ENCODE data around the gene METTL24. TPM values are rescaled to one million over a fixed set of nuclear protein-coding genes. Genes with fewer than 3 reads are reported as not detected.
"Not testable (repeated sequence)": the region's sequence is repeated elsewhere in the genome, so short reads cannot be mapped to it uniquely, and the experiment has no call there.

The METTL24 gene
- total RNA-seq, 2 donors from 2014 or later, result not detected

GRCh38 chr6:110270165-110270564 is 88.0 kb downstream of the METTL24 start:
- Mint-ChIP-seq H3K36me3 (peaks cover 0 to 4% of the 10 kb centered on the region in 2 donors), H3K9me3 (peaks cover under 1 to 4% of the 10 kb centered on the region in 2 donors), H3K27ac (no peak overlapping the region)
- DNase-seq (ENCODE audit: low spot score in 2 of 2), result no peak
- ATAC-seq, result no peak

DNA sequence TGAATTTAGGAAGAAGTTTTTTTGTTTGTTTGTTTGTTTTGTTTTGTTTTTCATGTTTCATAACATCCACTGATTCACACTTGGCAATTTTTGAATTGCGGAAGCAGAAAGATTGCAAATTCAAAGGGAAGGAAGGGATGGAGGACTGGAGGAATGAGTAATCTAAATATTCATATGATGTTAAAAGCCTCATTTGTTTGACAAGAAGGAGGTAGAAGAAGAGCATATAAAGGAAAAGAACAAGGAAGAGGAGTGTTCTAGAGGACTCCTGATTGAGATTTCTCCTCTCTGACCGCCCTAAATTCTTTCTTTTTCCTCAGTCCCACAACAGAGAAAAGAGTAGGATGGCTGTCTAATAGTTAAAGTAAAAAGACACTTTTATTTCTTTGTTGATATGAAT is 88.5 kb downstream of the METTL24 start:
- H3K27ac Mint-ChIP-seq, result no peak overlapping the region
- ATAC-seq, result no peak
- peaks cover 0 to 4% of the 10 kb centered on the region in 2 donors for H3K9me3 Mint-ChIP-seq
- peaks cover 0 to 4% of the 10 kb centered on the region in 2 donors for H3K36me3 Mint-ChIP-seq
- no peak for DNase-seq (ENCODE audit: low spot score in 2 of 2)

GRCh38 chr6:110266996-110267395 is 91.2 kb downstream of the METTL24 start:
- Mint-ChIP-seq H3K36me3 (peaks cover 2 to 4% of the 10 kb centered on the region in 2 donors), H3K9me3 (peaks cover under 1 to 4% of the 10 kb centered on the region in 2 donors), H3K27ac (no peak overlapping the region)
- DNase-seq (ENCODE audit: low spot score in 2 of 2), result no peak
- ATAC-seq, result no peak

DNA sequence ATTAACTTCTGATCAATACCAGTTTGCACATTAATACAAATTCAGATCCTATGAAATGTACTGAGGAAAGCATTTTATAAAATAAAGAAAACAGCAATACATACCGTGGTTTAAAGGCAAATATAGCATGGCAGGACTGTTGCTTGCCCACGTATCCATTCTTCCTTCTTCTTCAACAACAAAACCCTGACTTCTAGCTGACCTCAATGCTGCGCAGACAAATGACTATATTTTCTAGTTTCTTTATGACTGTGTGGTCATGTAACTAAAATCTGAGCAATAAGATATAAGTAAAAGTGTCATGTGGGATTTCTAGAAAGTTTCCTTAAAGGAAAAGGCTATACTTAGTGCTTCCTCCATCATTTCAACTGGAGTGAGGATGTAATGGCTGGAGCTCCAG is 92.9 kb downstream of the METTL24 start:
- Mint-ChIP-seq H3K36me3 (peaks cover 10 to 13% of the 10 kb centered on the region in 2 donors), H3K9me3 (peaks cover 13% of the 10 kb centered on the region in 2 donors), H3K27ac (no peak overlapping the region)
- DNase-seq (ENCODE audit: low spot score in 2 of 2) (no peak), ATAC-seq (no peak)

DNA sequence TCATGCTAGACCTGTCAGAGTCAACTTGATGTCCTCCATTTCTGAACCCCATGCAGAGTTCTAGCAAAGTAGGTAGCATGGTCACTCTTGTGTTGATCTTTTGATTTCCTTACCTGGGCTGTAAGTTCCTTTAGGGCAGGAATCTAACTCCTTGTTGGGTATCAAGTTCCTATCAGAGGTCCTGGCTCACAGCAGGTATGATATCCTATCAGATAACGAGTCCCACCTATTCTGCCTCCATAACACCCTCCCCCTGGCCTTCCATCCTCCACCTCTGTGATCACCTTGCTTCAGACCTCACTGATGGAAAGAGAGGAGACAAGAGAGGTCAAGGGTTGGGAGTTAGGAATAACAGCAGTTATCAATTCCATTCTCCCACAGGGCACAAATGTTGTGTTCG is 101.8 kb downstream of the METTL24 start:
- DNase-seq (ENCODE audit: low spot score in 2 of 2) (no peak), ATAC-seq (no peak)
- H3K27ac Mint-ChIP-seq, result no peak overlapping the region
- peaks cover 7 to 22% of the 10 kb centered on the region in 2 donors for H3K36me3 Mint-ChIP-seq
- H3K9me3 Mint-ChIP-seq, result peaks cover 12 to 15% of the 10 kb centered on the region in 2 donors

- no peak overlapping the region for H3K27ac Mint-ChIP-seq
- DNase-seq (ENCODE audit: low spot score in 2 of 2) (no peak), ATAC-seq (no peak)
- peaks cover 4 to 23% of the 10 kb centered on the region in 2 donors for H3K36me3 Mint-ChIP-seq
- peaks cover 13% of the 10 kb centered on the region in 2 donors for H3K9me3 Mint-ChIP-seq
These were observed 102.9 kb downstream of the METTL24 start for GRCh38 chr6:110255211-110255750.

DNA sequence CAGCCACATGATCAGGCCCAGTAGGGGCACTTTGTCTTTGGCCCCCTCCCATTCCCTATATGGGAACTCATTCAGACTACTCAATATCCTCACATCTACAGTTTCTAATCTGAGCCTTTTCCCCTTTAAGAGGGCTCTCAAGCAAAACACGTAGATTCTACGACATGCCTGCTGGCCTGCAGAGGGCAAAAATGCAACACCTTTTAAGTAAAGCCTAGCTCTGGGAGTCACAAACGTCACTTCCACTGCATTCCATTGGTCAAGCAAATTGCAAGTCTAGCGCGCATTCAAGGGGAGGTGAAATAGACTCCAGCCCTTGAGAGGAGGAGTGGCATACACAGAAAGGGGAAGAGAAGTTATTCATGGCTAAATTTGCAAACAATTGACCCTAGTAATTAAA is 107.3 kb downstream of the METTL24 start:
- ATAC-seq (no peak), DNase-seq (ENCODE audit: low spot score in 2 of 2) (no peak)
- H3K27ac Mint-ChIP-seq, result no peak overlapping the region
- peaks cover 0 to 4% of the 10 kb centered on the region in 2 donors for H3K36me3 Mint-ChIP-seq
- H3K9me3 Mint-ChIP-seq, result peaks cover 3 to 4% of the 10 kb centered on the region in 2 donors

- no peak for DNase-seq (ENCODE audit: low spot score in 2 of 2)
- Mint-ChIP-seq H3K27ac (no peak overlapping the region), H3K36me3 (peaks cover 0 to 4% of the 10 kb centered on the region in 2 donors), H3K9me3 (peaks cover 3 to 4% of the 10 kb centered on the region in 2 donors)
- ATAC-seq, result no peak
These were observed 108.1 kb downstream of the METTL24 start for GRCh38 chr6:110250058-110250457.

DNA sequence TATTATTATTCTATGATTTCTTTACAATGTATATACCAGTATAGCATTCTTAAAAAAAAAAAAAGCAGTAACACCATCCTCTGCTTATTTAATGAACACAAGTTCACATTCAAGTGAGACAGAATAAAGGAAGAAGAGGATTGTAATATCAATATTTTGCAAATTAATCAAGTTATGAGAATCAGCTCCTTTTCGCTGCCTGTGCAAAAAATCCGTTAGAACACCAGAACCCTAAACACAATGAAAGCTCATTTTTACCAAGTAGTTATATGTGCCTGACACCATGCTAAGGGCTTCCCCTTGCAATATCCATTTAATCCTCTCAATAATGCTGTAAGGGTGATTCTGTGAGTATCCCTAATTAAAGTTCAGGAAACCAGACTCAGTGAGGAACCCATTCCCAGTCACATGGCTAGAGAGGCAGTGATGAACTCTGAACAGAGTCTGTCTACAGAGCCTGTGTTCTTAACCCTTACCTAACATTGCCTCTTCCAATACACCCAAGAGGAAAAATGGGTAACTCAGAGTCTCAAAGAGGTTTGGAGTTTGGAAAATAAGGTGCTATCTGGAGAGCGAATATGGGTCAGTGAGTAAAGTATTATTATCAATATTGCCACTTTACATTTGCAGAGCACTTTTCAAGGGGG is 111.1 kb downstream of the METTL24 start:
- peaks cover 4 to 12% of the 10 kb centered on the region in 2 donors for H3K36me3 Mint-ChIP-seq
- no peak overlapping the region for H3K27ac Mint-ChIP-seq
- ATAC-seq (no peak), DNase-seq (ENCODE audit: low spot score in 2 of 2) (no peak)
- H3K9me3 Mint-ChIP-seq, result peaks cover 3 to 14% of the 10 kb centered on the region in 2 donors

GRCh38 chr6:110246378-110246777 is 111.8 kb downstream of the METTL24 start:
- no peak for ATAC-seq
- Mint-ChIP-seq H3K36me3 (peaks cover 4 to 12% of the 10 kb centered on the region in 2 donors), H3K9me3 (peaks cover 3 to 14% of the 10 kb centered on the region in 2 donors), H3K27ac (no peak overlapping the region)
- DNase-seq (ENCODE audit: low spot score in 2 of 2), result no peak

GRCh38 chr6:110244621-110245020 is 113.5 kb downstream of the METTL24 start:
- Mint-ChIP-seq H3K36me3 (peaks cover 0 to 12% of the 10 kb centered on the region in 2 donors), H3K9me3 (peaks cover 0 to 10% of the 10 kb centered on the region in 2 donors)
- H3K27ac Mint-ChIP-seq; ATAC-seq; DNase-seq (ENCODE audit: low spot score in 2 of 2): not testable (repeated sequence)

- no peak for ATAC-seq
- peaks cover 0 to 10% of the 10 kb centered on the region in 2 donors for H3K9me3 Mint-ChIP-seq
These were observed 118.4 kb downstream of the METTL24 start for GRCh38 chr6:110239526-110240274.

GRCh38 chr6:110236007-110236406 is 122.1 kb downstream of the METTL24 start:
- not testable (repeated sequence) for ATAC-seq; H3K9me3 Mint-ChIP-seq; DNase-seq (ENCODE audit: low spot score in 2 of 2); H3K27ac Mint-ChIP-seq
- H3K36me3 Mint-ChIP-seq, result peaks cover 6 to 12% of the 10 kb centered on the region in 2 donors

More at GRCh38 chr6:110239526-110240274, 118.4 kb downstream of the METTL24 start:
- peaks cover 6 to 19% of the 10 kb centered on the region in 2 donors for H3K36me3 Mint-ChIP-seq
- DNase-seq (ENCODE audit: low spot score in 2 of 2), result no peak
- H3K27ac Mint-ChIP-seq, result no peak overlapping the region

DNA sequence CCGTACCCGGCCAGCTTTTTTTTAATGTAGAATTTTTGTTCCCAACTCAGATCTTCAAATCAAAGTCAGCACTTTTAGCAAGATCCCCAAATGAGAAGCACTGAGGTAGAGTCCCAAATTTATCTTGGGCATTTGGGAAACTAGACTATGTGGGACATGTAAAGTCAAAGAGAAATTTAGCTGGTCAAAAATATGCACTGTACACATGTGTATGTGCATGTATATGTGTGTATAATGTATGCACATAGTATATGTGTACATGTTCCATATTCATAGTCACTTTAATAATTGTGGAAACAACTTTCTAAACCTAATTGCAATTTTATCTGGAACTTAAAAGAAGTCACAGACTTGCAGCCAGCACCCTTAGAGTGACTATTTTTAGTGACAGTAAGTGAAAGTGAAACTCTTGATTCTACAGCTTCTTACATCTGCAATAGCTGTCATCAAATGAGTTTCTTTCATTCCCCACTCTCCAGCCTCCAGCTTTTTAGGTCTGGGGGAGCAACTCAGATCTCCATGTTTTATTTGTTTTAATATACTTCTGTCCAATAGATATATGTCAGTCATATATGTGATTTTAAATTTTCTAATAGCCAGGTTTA is 124.3 kb downstream of the METTL24 start:
- ATAC-seq, result peak; percentile 80 to 85
- Mint-ChIP-seq H3K9me3 (no peaks in the 10 kb centered on the region), H3K27ac (no peak overlapping the region), H3K36me3 (peaks cover 6 to 12% of the 10 kb centered on the region in 2 donors)
- no peak for DNase-seq (ENCODE audit: low spot score in 2 of 2)

- H3K9me3 Mint-ChIP-seq, result no peaks in the 10 kb centered on the region
- DNase-seq (ENCODE audit: low spot score in 2 of 2), result no peak
- H3K36me3 Mint-ChIP-seq, result peaks cover 6 to 12% of the 10 kb centered on the region in 2 donors
- H3K27ac Mint-ChIP-seq, result no peak overlapping the region
- no peak for ATAC-seq
These were observed 125.7 kb downstream of the METTL24 start for GRCh38 chr6:110232450-110232849.

DNA sequence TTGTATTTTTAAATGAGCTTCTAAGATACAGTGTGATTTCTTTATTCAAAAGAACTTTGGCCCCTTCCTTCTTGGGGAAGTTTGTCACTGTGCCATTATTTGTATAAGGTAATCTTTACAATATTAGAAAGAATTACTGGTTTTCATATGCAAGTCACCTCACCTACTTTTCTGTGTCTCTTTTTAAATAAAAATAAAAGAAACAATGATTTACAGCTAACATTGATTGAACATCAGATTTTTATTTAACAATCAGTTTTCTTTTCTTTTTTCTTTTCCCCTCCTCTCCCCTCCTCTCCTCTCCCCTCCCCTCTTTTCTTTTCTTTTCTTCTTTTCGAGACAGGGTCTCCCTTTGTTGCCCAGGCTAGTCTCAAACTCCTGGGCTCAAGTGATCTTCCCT is 131.9 kb downstream of the METTL24 start:
- Mint-ChIP-seq H3K36me3 (peaks cover 0 to 2% of the 10 kb centered on the region in 2 donors), H3K27ac (no peak overlapping the region), H3K9me3 (no peaks in the 10 kb centered on the region)
- DNase-seq (ENCODE audit: low spot score in 2 of 2), result no peak
- ATAC-seq, result no peak

DNA sequence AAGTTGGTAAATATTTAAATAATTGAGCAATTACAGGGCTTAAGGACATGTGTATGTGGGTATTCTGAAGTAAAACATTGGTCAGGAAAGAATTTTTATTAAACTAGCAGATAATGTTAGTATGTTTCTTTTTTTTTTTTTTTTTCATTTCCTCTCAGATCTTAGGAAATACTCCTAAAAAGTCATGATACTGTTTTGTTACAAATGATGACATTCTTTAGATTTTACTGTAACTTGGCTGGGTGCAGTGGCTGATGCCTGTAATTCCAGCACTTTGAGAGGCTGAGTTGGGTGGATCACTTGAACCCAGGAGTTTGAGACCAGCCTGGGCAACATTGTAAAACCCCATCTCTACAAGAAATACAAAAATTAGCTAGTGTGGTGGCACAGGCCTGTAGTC is 136.4 kb downstream of the METTL24 start:
- no peak for DNase-seq (ENCODE audit: low spot score in 2 of 2)
- no peak overlapping the region for H3K27ac Mint-ChIP-seq
- H3K36me3 Mint-ChIP-seq, result peaks cover 0 to 16% of the 10 kb centered on the region in 2 donors
- H3K9me3 Mint-ChIP-seq, result no peaks in the 10 kb centered on the region
- no peak for ATAC-seq
